GM12801 (cell line): ENCODE data around the gene CALD1.

ENCODE experiments used
- TF ChIP-seq, protein P1 (sequence below): IDR thresholded peaks from one replicate; pipeline ENCODE4 v1.5.1; 2011; ENCODE audit warnings: control low read depth; ENCODE audit not compliant: insufficient read length; ENCODE audit errors: extremely low read depth

The CALD1 gene

DNA sequence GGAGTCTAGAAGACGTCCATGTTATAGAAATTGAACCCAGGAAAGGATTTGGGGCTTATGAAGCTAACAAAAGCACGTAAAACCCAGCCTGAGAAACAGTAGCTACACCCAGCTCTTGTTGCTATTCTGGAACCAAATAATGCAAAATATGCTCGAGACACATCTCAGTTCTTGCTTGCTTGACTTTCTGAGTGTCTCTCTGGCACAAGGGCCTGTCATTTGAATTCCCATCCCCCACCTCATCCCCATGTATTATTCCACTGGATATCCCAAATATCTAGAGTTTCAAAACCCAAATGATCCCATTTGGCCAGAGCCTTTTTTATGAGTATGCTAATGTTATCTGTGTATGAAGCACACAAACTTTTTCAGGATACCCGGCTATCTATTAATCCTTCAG, 158.7 kb downstream of the CALD1 start:
- TF ChIP-seq, protein P1, sequence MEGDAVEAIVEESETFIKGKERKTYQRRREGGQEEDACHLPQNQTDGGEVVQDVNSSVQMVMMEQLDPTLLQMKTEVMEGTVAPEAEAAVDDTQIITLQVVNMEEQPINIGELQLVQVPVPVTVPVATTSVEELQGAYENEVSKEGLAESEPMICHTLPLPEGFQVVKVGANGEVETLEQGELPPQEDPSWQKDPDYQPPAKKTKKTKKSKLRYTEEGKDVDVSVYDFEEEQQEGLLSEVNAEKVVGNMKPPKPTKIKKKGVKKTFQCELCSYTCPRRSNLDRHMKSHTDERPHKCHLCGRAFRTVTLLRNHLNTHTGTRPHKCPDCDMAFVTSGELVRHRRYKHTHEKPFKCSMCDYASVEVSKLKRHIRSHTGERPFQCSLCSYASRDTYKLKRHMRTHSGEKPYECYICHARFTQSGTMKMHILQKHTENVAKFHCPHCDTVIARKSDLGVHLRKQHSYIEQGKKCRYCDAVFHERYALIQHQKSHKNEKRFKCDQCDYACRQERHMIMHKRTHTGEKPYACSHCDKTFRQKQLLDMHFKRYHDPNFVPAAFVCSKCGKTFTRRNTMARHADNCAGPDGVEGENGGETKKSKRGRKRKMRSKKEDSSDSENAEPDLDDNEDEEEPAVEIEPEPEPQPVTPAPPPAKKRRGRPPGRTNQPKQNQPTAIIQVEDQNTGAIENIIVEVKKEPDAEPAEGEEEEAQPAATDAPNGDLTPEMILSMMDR = no peak

DNA sequence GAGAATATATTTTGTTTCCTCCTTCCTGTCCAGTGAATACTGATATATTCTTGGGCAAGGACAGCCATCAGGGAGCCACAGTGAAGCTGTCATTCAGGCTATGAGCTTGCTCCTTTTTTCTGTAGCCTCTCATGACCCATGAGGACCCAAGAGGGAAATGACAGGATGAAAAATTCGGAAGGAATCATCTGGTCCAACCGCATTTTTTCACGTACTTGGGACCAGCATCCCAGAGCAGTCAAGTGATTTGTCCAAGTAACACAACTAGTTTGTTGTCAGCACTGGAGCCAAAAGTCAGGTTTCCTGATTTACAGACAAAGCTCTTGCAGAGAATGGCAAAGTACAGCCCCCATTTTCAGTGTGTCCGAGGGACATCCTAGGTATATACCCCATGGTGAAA, 159.7 kb downstream of the CALD1 start:
- TF ChIP-seq, protein P1 = no peak

DNA sequence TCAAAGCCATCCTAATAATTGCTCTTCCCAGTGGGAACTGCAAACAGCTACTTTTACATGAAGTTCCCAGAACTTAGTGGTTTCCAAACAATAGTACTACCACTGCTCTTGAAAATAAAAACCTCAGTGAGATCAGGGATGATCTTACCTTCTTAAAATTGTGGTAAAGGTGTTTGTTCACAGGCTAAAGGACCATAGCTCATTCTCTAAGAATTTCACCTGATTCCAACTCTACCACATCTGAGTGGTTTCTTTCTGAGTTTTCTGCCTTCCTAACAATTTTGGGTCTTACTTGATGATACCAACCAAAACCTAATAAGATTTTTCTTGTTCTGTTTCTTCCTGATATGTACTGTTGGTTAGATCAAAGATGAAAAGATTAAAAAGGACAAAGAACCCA, 161.3 kb downstream of the CALD1 start:
- TF ChIP-seq, protein P1 = no peak

GRCh38 chr7:134941185-134941900, 161.9 kb downstream of the CALD1 start:
- TF ChIP-seq, protein P1 = no peak

- TF ChIP-seq, protein P1 = no peak
These were observed 162.5 kb downstream of the CALD1 start for GRCh38 chr7:134941952-134942351.

- TF ChIP-seq, protein P1 = no peak
These were observed 163.4 kb downstream of the CALD1 start for GRCh38 chr7:134942690-134943466.

GRCh38 chr7:134943785-134944400, 164.5 kb downstream of the CALD1 start:
- TF ChIP-seq, protein P1 = no peak
